IMR-90 (cell line): ENCODE results near the gene USP12. TPM values are rescaled to one million over a fixed set of nuclear protein-coding genes. Genes with fewer than 3 reads are reported as not detected.

Experiments
- ATAC-seq: fragments of 200-7000 bp; cut with Tn5 transposase; 2 replicates; pipeline ENCODE4 v1.9.1; 2020; ENCODE audit warnings: low read depth, mild to moderate bottlenecking, moderate library complexity
- BruUV-seq: library from RNA; stranded (reverse); fragments of 400-500 nt; replicated peaks from 2 replicates; lab custom pipeline; 2021; lab: Mats Ljungman, UMichigan
- CTCF ChIA-PET: fragments of 300-600 bp; formaldehyde crosslinking; extraction: SDS; loops from one replicate; lab custom pipeline; 2021; ENCODE audit warnings: antibody characterized with exemption; lab: Yijun Ruan, JAX
- POLR2A ChIA-PET: fragments of 300-600 bp; sonication (Branson Sonifier 250); formaldehyde crosslinking; loops from one replicate; lab custom pipeline; 2022; ENCODE audit warnings: antibody characterized with exemption; ENCODE audit not compliant: unreplicated experiment; lab: Charles Lee
- DNase-seq: peaks from one replicate; pipeline ENCODE4 v3.0.0; 2013
- H2AFZ ChIP-seq: replicated peaks from 2 replicates; pipeline ENCODE3; 2013; ENCODE audit warnings: low read length, mild to moderate bottlenecking; ENCODE audit not compliant: poor library complexity
- H2AK5ac ChIP-seq: 2 replicates; pipeline ENCODE4 v1.6.1; 2013; ENCODE audit warnings: low read depth, low read length, inconsistent platforms
- H2AK9ac ChIP-seq: replicated peaks from 2 replicates; pipeline ENCODE3; 2013; ENCODE audit warnings: mild to moderate bottlenecking, low read depth, low read length, moderate library complexity; ENCODE audit not compliant: poor library complexity
- H2BK120ac ChIP-seq: 2 replicates; pipeline ENCODE4 v1.6.1; 2013; ENCODE audit warnings: low read depth, low read length, inconsistent platforms
- H2BK15ac ChIP-seq: 3 replicates; pipeline ENCODE4 v1.6.1; 2013; ENCODE audit warnings: low read depth, low read length, inconsistent platforms
- H2BK20ac ChIP-seq: 2 replicates; pipeline ENCODE4 v1.6.1; 2013; ENCODE audit warnings: low read depth, mild to moderate bottlenecking, inconsistent platforms, low read length, moderate library complexity
- H2BK5ac ChIP-seq: 2 replicates; pipeline ENCODE4 v1.6.1; 2013; ENCODE audit warnings: mild to moderate bottlenecking, low read depth, low read length, inconsistent platforms; ENCODE audit not compliant: poor library complexity, severe bottlenecking
- H3K14ac ChIP-seq: replicated peaks from 2 replicates; pipeline ENCODE4 v1.6.1; 2013; ENCODE audit warnings: low read depth, low read length, inconsistent platforms
- H3K18ac ChIP-seq: 2 replicates; pipeline ENCODE4 v1.6.1; 2013; ENCODE audit warnings: low read depth, low read length, control low read depth
- H3K23ac ChIP-seq: 2 replicates; pipeline ENCODE4 v1.6.1; 2013; ENCODE audit warnings: low read depth, low read length, inconsistent platforms
- H3K27ac ChIP-seq: 2 replicates; pipeline ENCODE4 v1.5.1; 2013; ENCODE audit warnings: mild to moderate bottlenecking, control low read depth, low read length; ENCODE audit not compliant: insufficient read depth
- H3K27me3 ChIP-seq: 2 replicates; pipeline ENCODE4 v1.6.1; 2013; ENCODE audit warnings: low read length; ENCODE audit not compliant: control insufficient read depth, insufficient read depth
- H3K36me3 ChIP-seq: 2 replicates; pipeline ENCODE4 v1.6.1; 2013; ENCODE audit warnings: low read length, mixed read lengths; ENCODE audit not compliant: control insufficient read depth, insufficient read depth
- H3K4ac ChIP-seq: 2 replicates; pipeline ENCODE4 v1.6.1; 2013; ENCODE audit warnings: low read depth, low read length, inconsistent platforms
- H3K4me1 ChIP-seq: 2 replicates; pipeline ENCODE4 v1.6.1; 2013; ENCODE audit warnings: low read length, mixed read lengths; ENCODE audit not compliant: control insufficient read depth, insufficient read depth
- H3K4me2 ChIP-seq: 2 replicates; pipeline ENCODE4 v1.6.1; 2013; ENCODE audit warnings: low read depth, mild to moderate bottlenecking, control low read depth, low read length, moderate library complexity
- H3K4me3 ChIP-seq: 2 replicates; pipeline ENCODE4 v1.5.1; 2013; ENCODE audit warnings: low read depth, mild to moderate bottlenecking, control low read depth, low read length, moderate library complexity; ENCODE audit not compliant: insufficient read depth
- H3K56ac ChIP-seq: 2 replicates; pipeline ENCODE4 v1.6.1; 2013; ENCODE audit warnings: low read length, inconsistent platforms; ENCODE audit not compliant: insufficient read depth; ENCODE audit errors: extremely low read depth
- H3K79me1 ChIP-seq, 2 experiments: 2 replicates each; pipeline ENCODE4 v1.6.1; 2013; ENCODE audit warnings: low read length in 2 of 2, inconsistent platforms in 1 of 2, low read depth in 1 of 2
- H3K9ac ChIP-seq: 2 replicates; pipeline ENCODE4 v1.6.1; 2013; ENCODE audit warnings: low read depth, low read length, control low read depth
- H3K9me1 ChIP-seq: 2 replicates; pipeline ENCODE4 v1.6.1; 2013; ENCODE audit warnings: low read length, inconsistent platforms; ENCODE audit not compliant: insufficient read depth
- H3K9me3 ChIP-seq: 2 replicates; pipeline ENCODE4 v1.6.1; 2013; ENCODE audit warnings: low read length; ENCODE audit not compliant: control insufficient read depth, insufficient read depth
- H4K20me1 ChIP-seq: 2 replicates; pipeline ENCODE4 v1.6.1; 2013; ENCODE audit warnings: low read length, inconsistent platforms; ENCODE audit not compliant: insufficient read depth
- H4K5ac ChIP-seq: 2 replicates; pipeline ENCODE4 v1.6.1; 2013; ENCODE audit warnings: mild to moderate bottlenecking, low read depth, low read length, control low read depth
- H4K8ac ChIP-seq, 2 experiments: 2 replicates each; pipeline ENCODE4 v1.6.1; 2013; ENCODE audit warnings: low read depth in 2 of 2, low read length in 2 of 2, control low read depth in 1 of 2, inconsistent platforms in 1 of 2
- H4K91ac ChIP-seq: 2 replicates; pipeline ENCODE4 v1.6.1; 2013; ENCODE audit warnings: low read depth, low read length, inconsistent platforms; ENCODE audit not compliant: insufficient read depth
- BHLHE40 ChIP-seq: fragments of 150-350 bp; IDR thresholded peaks from 2 replicates; pipeline ENCODE4 v1.6.1; 2016; ENCODE audit warnings: mild to moderate bottlenecking, low read depth, low read length
- CEBPB ChIP-seq: IDR thresholded peaks from 2 replicates; pipeline ENCODE4 v1.6.1; 2012; ENCODE audit warnings: low read depth, low read length, improper control_type of control experiment
- CHD1 ChIP-seq: IDR thresholded peaks from 2 replicates; pipeline ENCODE4 v1.6.1; 2012; ENCODE audit warnings: low read depth, low read length, improper control_type of control experiment
- FOS ChIP-seq: fragments of 150-350 bp; IDR thresholded peaks from 2 replicates; pipeline ENCODE4 v1.6.1; 2016; ENCODE audit warnings: low read depth, low read length
- MAFK ChIP-seq: IDR thresholded peaks from 2 replicates; pipeline ENCODE4 v1.6.1; 2012; ENCODE audit warnings: low read depth, low read length, improper control_type of control experiment
- MAZ ChIP-seq: IDR thresholded peaks from 2 replicates; pipeline ENCODE4 v1.6.1; 2012; ENCODE audit warnings: low read depth, mild to moderate bottlenecking, low read length, improper control_type of control experiment, moderate library complexity, borderline replicate concordance
- MXI1 ChIP-seq: IDR thresholded peaks from 2 replicates; pipeline ENCODE4 v1.6.1; 2012; ENCODE audit warnings: low read depth, mild to moderate bottlenecking, low read length, moderate library complexity, borderline replicate concordance
- NFE2L2 ChIP-seq: fragments of 150-350 bp; IDR thresholded peaks from 2 replicates; pipeline ENCODE4 v1.6.1; 2016; ENCODE audit warnings: low read depth, mild to moderate bottlenecking, low read length
- POLR2A ChIP-seq: IDR thresholded peaks from 2 replicates; pipeline ENCODE4 v1.6.1; 2012; ENCODE audit warnings: mild to moderate bottlenecking, low read depth, low read length
- RAD21 ChIP-seq: IDR thresholded peaks from 2 replicates; pipeline ENCODE4 v1.6.1; 2012; ENCODE audit warnings: low read length, improper control_type of control experiment
- RCOR1 ChIP-seq: IDR thresholded peaks from 2 replicates; pipeline ENCODE4 v1.6.1; 2012; ENCODE audit warnings: mild to moderate bottlenecking, low read length, improper control_type of control experiment; ENCODE audit not compliant: insufficient replicate concordance
- RFX5 ChIP-seq: IDR thresholded peaks from 2 replicates; pipeline ENCODE4 v1.8.0; 2012; ENCODE audit warnings: low read depth, mild to moderate bottlenecking, low read length, moderate library complexity
- SMC3 ChIP-seq: fragments of 150-350 bp; IDR thresholded peaks from 2 replicates; pipeline ENCODE4 v1.6.1; 2016; ENCODE audit warnings: low read depth, mild to moderate bottlenecking, antibody characterized with exemption, low read length, moderate library complexity
- WGBS, 2 experiments: methylation state at CpG; one replicate each; pipeline versions ENCODE4 v1.1.5 to v1.1.7; 2013; ENCODE audit warnings: missing lambda C conversion rate in 2 of 2; ENCODE audit not compliant: insufficient read length in 1 of 2; ENCODE audit errors: extremely low coverage in 2 of 2; 5-methylcytosine and 5-hydroxymethylcytosine counted together
- dilution Hi-C: fragments of 300-500 bp; cut with HindIII; formaldehyde crosslinking; loops from one replicate; pipeline ENCODE4 v1.14.3; 2018; ENCODE audit warnings: low sequenced_read_pairs; ENCODE audit not compliant: unreplicated experiment
- in situ Hi-C: fragments of 300-500 bp; cut with MboI; formaldehyde crosslinking; loops from 3 replicates; pipeline ENCODE4 v1.14.3; 2019; ENCODE audit warnings: low sequenced_read_pairs, inconsistent platforms, mixed read lengths
- intact Hi-C: fragments of 100-400 bp; cut with micrococcal nuclease; formaldehyde crosslinking; loops from 2 replicates; pipeline ENCODE4 v1.10.0; 2022
- polyA plus RNA-seq, 3 experiments: library from polyadenylated mRNA; depleted of rRNA; stranded (reverse); fragments of >200 nt; gene quantifications; 2 replicates each; pipeline ENCODE4 v1.2.3, GENCODE V29; 2012; ENCODE audit warnings: low replicate concordance in 1 of 3
- total RNA-seq: library from RNA; depleted of rRNA; stranded (reverse); fragments of >200 nt; gene quantifications from 2 replicates; pipeline ENCODE4 v1.2.3, GENCODE V29; 2012
- TF ChIP-seq, protein P1 (sequence below): fragments of 150-350 bp; IDR thresholded peaks from 2 replicates; pipeline ENCODE4 v1.6.1; 2016; ENCODE audit warnings: low read depth, mild to moderate bottlenecking, low read length, moderate library complexity, borderline replicate concordance
- TF ChIP-seq, protein P2 (sequence below): conservative IDR thresholded peaks from 2 replicates; pipeline ENCODE4 v1.5.1; 2012; ENCODE audit warnings: mild to moderate bottlenecking, low read depth, low read length, improper control_type of control experiment
- TF ChIP-seq, protein P3 (sequence below): fragments of 150-350 bp; IDR thresholded peaks from 2 replicates; pipeline ENCODE4 v1.6.1; 2017; ENCODE audit warnings: mild to moderate bottlenecking, antibody characterized with exemption, low read length, low read depth

The USP12 gene
- total and polyA plus RNA-seq, 2 of the 4 experiments (the other 2 are of a cell fraction): 11.8 to 16.5 TPM

DNA sequence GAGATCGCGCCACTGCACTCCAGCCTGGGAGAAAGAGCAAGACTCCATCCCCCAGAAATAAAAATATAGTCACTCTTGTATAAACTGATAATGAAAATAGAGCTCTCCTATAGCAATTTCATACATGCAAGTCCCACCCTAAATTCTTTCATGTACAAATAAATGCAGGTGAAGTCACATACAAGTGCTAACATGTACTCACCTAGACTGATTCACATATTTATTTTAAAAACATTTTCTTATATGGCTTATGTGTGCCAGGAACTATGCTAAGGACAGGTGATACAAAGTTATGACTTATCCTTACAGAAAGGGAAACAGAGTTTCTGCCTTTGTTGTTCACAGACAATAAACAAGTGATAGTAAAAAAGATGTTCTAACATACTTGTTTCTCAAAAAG, 32.0 kb downstream of the USP12 start:
- dilution Hi-C loops (no loop called here), intact Hi-C loops (no loop called here), in situ Hi-C loops (no loop called here)
- ATAC-seq: no peak
- no peak overlapping the region for H3K23ac ChIP-seq
- H3K56ac ChIP-seq: no peak overlapping the region
- no peak overlapping the region for H3K27ac ChIP-seq
- no peak overlapping the region for H2AK9ac ChIP-seq
- ChIA-PET POLR2A (no interaction called here), CTCF (no interaction called here)
- H3K18ac ChIP-seq: no peak overlapping the region
- peaks cover 9% of the 10 kb centered on the region for H3K4me1 ChIP-seq
- H3K9ac ChIP-seq: no peak overlapping the region
- H2BK120ac ChIP-seq: no peak overlapping the region
- no peak for TF ChIP-seq CHD1
- TF ChIP-seq NFE2L2: no peak
- no peak for TF ChIP-seq SMC3
- TF ChIP-seq POLR2A: no peak
- TF ChIP-seq MXI1: no peak
- no peak for TF ChIP-seq MAFK
- TF ChIP-seq, protein P1, sequence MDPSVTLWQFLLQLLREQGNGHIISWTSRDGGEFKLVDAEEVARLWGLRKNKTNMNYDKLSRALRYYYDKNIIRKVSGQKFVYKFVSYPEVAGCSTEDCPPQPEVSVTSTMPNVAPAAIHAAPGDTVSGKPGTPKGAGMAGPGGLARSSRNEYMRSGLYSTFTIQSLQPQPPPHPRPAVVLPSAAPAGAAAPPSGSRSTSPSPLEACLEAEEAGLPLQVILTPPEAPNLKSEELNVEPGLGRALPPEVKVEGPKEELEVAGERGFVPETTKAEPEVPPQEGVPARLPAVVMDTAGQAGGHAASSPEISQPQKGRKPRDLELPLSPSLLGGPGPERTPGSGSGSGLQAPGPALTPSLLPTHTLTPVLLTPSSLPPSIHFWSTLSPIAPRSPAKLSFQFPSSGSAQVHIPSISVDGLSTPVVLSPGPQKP: no peak
- no peak for TF ChIP-seq RCOR1
- TF ChIP-seq, protein P2, sequence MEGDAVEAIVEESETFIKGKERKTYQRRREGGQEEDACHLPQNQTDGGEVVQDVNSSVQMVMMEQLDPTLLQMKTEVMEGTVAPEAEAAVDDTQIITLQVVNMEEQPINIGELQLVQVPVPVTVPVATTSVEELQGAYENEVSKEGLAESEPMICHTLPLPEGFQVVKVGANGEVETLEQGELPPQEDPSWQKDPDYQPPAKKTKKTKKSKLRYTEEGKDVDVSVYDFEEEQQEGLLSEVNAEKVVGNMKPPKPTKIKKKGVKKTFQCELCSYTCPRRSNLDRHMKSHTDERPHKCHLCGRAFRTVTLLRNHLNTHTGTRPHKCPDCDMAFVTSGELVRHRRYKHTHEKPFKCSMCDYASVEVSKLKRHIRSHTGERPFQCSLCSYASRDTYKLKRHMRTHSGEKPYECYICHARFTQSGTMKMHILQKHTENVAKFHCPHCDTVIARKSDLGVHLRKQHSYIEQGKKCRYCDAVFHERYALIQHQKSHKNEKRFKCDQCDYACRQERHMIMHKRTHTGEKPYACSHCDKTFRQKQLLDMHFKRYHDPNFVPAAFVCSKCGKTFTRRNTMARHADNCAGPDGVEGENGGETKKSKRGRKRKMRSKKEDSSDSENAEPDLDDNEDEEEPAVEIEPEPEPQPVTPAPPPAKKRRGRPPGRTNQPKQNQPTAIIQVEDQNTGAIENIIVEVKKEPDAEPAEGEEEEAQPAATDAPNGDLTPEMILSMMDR: no peak
- no peak for TF ChIP-seq FOS
- no peak for TF ChIP-seq RAD21
- no peak for TF ChIP-seq RFX5
- no peak for TF ChIP-seq BHLHE40
- no peak for TF ChIP-seq CEBPB
- TF ChIP-seq MAZ: no peak
- TF ChIP-seq, protein P3, sequence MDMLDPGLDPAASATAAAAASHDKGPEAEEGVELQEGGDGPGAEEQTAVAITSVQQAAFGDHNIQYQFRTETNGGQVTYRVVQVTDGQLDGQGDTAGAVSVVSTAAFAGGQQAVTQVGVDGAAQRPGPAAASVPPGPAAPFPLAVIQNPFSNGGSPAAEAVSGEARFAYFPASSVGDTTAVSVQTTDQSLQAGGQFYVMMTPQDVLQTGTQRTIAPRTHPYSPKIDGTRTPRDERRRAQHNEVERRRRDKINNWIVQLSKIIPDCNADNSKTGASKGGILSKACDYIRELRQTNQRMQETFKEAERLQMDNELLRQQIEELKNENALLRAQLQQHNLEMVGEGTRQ: no peak
- H2BK15ac ChIP-seq: no peak overlapping the region
- H4K91ac ChIP-seq: no peak overlapping the region
- H4K20me1 ChIP-seq: peaks cover 50% of the 10 kb centered on the region
- no peak for DNase-seq
- H3K79me1 ChIP-seq: peaks cover 12 to 69% of the 10 kb centered on the region in 2 experiments; a peak in 3 of 4 replicates
- H2BK5ac ChIP-seq: no peak overlapping the region
- H2AK5ac ChIP-seq: no peak overlapping the region
- no peak overlapping the region for H4K5ac ChIP-seq
- H3K27me3 ChIP-seq: no peaks in the 10 kb centered on the region
- no peak overlapping the region for H3K14ac ChIP-seq
- H4K8ac ChIP-seq: no peak overlapping the region
- H3K9me1 ChIP-seq: peaks cover 9% of the 10 kb centered on the region
- no peak overlapping the region for H3K4me3 ChIP-seq
- no CpG with 5 or more reads among the region's 2 CpGs for WGBS, 2 experiments
- peaks cover 5% of the 10 kb centered on the region; the same call in 1 of the 2 replicates for H3K36me3 ChIP-seq
- no peak overlapping the region for H3K4me2 ChIP-seq
- H2AFZ ChIP-seq: no peak overlapping the region
- no peak overlapping the region for H2BK20ac ChIP-seq
- H3K4ac ChIP-seq: no peak overlapping the region
- no TSS peak for BruUV-seq
- H3K9me3 ChIP-seq: peaks cover 8% of the 10 kb centered on the region
